Fibroblast of lung (primary cell): ENCODE data around the gene VCAN. TPM values are rescaled to one million over a fixed set of nuclear protein-coding genes. Genes with fewer than 3 reads are reported as not detected.

Experiments used
- DNase-seq, 2 donors: peaks; one replicate each; pipeline versions ENCODE4 v3.0.0 to v3.0.0-alpha.2; 2010; ENCODE audit warnings: low read depth in 2 of 2
- H2AFZ ChIP-seq: 2 replicates; pipeline ENCODE4 v1.5.1; 2012; ENCODE audit warnings: low read length, control low read depth, inconsistent platforms
- H3K27ac ChIP-seq: 2 replicates; pipeline ENCODE4 v1.5.1; 2011; ENCODE audit warnings: low read length, control low read depth; ENCODE audit not compliant: insufficient read depth
- H3K27me3 ChIP-seq: 2 replicates; pipeline ENCODE4 v1.5.1; 2011; ENCODE audit warnings: mild to moderate bottlenecking, low read length; ENCODE audit not compliant: control insufficient read depth, insufficient read depth
- H3K36me3 ChIP-seq: 2 replicates; pipeline ENCODE4 v1.5.1; 2011; ENCODE audit warnings: low read length; ENCODE audit not compliant: control insufficient read depth, insufficient read depth
- H3K4me1 ChIP-seq: 2 replicates; pipeline ENCODE4 v1.5.1; 2011; ENCODE audit warnings: low read length; ENCODE audit not compliant: control insufficient read depth, insufficient read depth; ENCODE audit errors: extremely low read depth
- H3K4me2 ChIP-seq: 2 replicates; pipeline ENCODE4 v1.5.1; 2011; ENCODE audit warnings: low read length, control low read depth; ENCODE audit not compliant: insufficient read depth; ENCODE audit errors: extremely low read depth
- H3K4me3 ChIP-seq, 4 experiments: fragments of 200-600 bp in 1 of 4; sonication (generic) in 1 of 4; replicated peaks in 1 of 4; 2 replicates each; pipeline ENCODE4 v1.5.1; 2011 to 2016; ENCODE audit warnings: low read length in 4 of 4, low read depth in 3 of 4, mild to moderate bottlenecking in 3 of 4, control low read depth in 2 of 4, inconsistent platforms in 1 of 4, mixed read lengths in 1 of 4; ENCODE audit not compliant: insufficient read depth in 1 of 4; ENCODE audit errors: control extremely low read depth in 1 of 4
- H3K79me2 ChIP-seq: 2 replicates; pipeline ENCODE4 v1.5.1; 2012; ENCODE audit warnings: mild to moderate bottlenecking, low read length, inconsistent platforms; ENCODE audit not compliant: control insufficient read depth, insufficient read depth
- H3K9ac ChIP-seq: 2 replicates; pipeline ENCODE4 v1.5.1; 2011; ENCODE audit warnings: mild to moderate bottlenecking, low read length, control low read depth; ENCODE audit not compliant: insufficient read depth
- H3K9me3 ChIP-seq: 2 replicates; pipeline ENCODE4 v1.5.1; 2012; ENCODE audit warnings: low read depth, low read length; ENCODE audit not compliant: control insufficient read depth, insufficient read depth
- H4K20me1 ChIP-seq: 2 replicates; pipeline ENCODE4 v1.5.1; 2011; ENCODE audit warnings: low read length; ENCODE audit not compliant: control insufficient read depth, insufficient read depth; ENCODE audit errors: extremely low read depth
- CTCF ChIP-seq, 2 donors: IDR thresholded peaks in 1 of 2; conservative IDR thresholded peaks in 1 of 2; 1 replicate in 1 of 2; 2 replicates in 1 of 2; pipeline ENCODE4 v1.5.1; 2011 to 2012; ENCODE audit warnings: low read length in 2 of 2, control low read depth in 1 of 2, inconsistent platforms in 1 of 2, low read depth in 1 of 2, mild to moderate bottlenecking in 1 of 2
- EZH2 ChIP-seq: IDR thresholded peaks from 2 replicates; pipeline ENCODE4 v1.5.1; 2012; ENCODE audit warnings: low read length, control low read depth, mild to moderate bottlenecking; ENCODE audit errors: missing control alignments
- polyA plus RNA-seq, 2 donors: library from polyadenylated mRNA; depleted of rRNA in 1 of 2; stranded (reverse) in 1 of 2; unstranded in 1 of 2; fragments of >200 nt; gene quantifications; 2 replicates each; pipeline ENCODE4 v1.2.1, GENCODE V29; 2011 to 2012; ENCODE audit warnings: missing spikeins in 1 of 2
- total RNA-seq: library from RNA; depleted of rRNA; stranded (reverse); fragments of >200 nt; gene quantifications from 2 replicates; pipeline ENCODE4 v1.2.1, GENCODE V29; 2014

VCAN gene
- total and polyA plus RNA-seq, 2 donors (not counting 1 experiment from before 2014, with no cell fraction given): 51.9 to 227 TPM

GRCh38 chr5:83496626-83497025, 25.1 kb downstream of the VCAN start:
- no peak overlapping the region for H2AFZ ChIP-seq
- no peak overlapping the region for H3K4me2 ChIP-seq
- H3K4me3 ChIP-seq: no peak overlapping the region
- no peaks in the 10 kb centered on the region for H3K79me2 ChIP-seq
- H3K36me3 ChIP-seq: peaks cover 5% of the 10 kb centered on the region
- DNase-seq: peak in 1 of 2 donors; percentile 65
- no peak overlapping the region for H3K9ac ChIP-seq
- H4K20me1 ChIP-seq: no peaks in the 10 kb centered on the region
- TF ChIP-seq CTCF (conservative IDR thresholded peaks at IDR 0.05 in 1 of 2, IDR thresholded peaks at IDR 0.05 in 1 of 2; ENCODE audit: low read depth in 1 of 2, low read length in 2 of 2): no peak
- TF ChIP-seq EZH2: no peak
- no peaks in the 10 kb centered on the region for H3K4me1 ChIP-seq
- no peaks in the 10 kb centered on the region for H3K9me3 ChIP-seq
- no peak overlapping the region for H3K27ac ChIP-seq
- H3K27me3 ChIP-seq: no peaks in the 10 kb centered on the region

GRCh38 chr5:83498585-83498984, 27.0 kb downstream of the VCAN start:
- no peak overlapping the region for H3K9ac ChIP-seq
- no peak for DNase-seq
- no peaks in the 10 kb centered on the region for H3K27me3 ChIP-seq
- peaks cover 1% of the 10 kb centered on the region for H4K20me1 ChIP-seq
- TF ChIP-seq CTCF (conservative IDR thresholded peaks at IDR 0.05 in 1 of 2, IDR thresholded peaks at IDR 0.05 in 1 of 2; ENCODE audit: low read depth in 1 of 2, low read length in 2 of 2) (no peak), EZH2 (no peak)
- no peak overlapping the region for H3K4me3 ChIP-seq
- H3K36me3 ChIP-seq: peaks cover 2% of the 10 kb centered on the region
- H3K9me3 ChIP-seq: no peaks in the 10 kb centered on the region
- no peak overlapping the region for H2AFZ ChIP-seq
- H3K27ac ChIP-seq: no peak overlapping the region
- no peaks in the 10 kb centered on the region for H3K79me2 ChIP-seq
- H3K4me2 ChIP-seq: no peak overlapping the region
- peaks cover 5% of the 10 kb centered on the region for H3K4me1 ChIP-seq

- Histone ChIP-seq H4K20me1 (peaks cover 1% of the 10 kb centered on the region), H3K9me3 (no peaks in the 10 kb centered on the region), H3K9ac (no peak overlapping the region), H3K4me3 (no peak overlapping the region), H3K4me2 (peak overlapping the region; percentile 44), H3K79me2 (no peaks in the 10 kb centered on the region), H3K27me3 (no peaks in the 10 kb centered on the region), H3K4me1 (peaks cover 9% of the 10 kb centered on the region), H3K36me3 (no peaks in the 10 kb centered on the region), H3K27ac (peak overlapping the region; percentile 27), H2AFZ (no peak overlapping the region)
- peak; percentile 43 to 67 for DNase-seq
- TF ChIP-seq EZH2 (no peak), CTCF (conservative IDR thresholded peaks at IDR 0.05 in 1 of 2, IDR thresholded peaks at IDR 0.05 in 1 of 2; ENCODE audit: low read depth in 1 of 2, low read length in 2 of 2) (no peak)
Measured at GRCh38 chr5:83503662-83504061, 32.1 kb downstream of the VCAN start.
